Endothelial cell of umbilical vein (primary cell): ENCODE data around the gene TESK1.

Experiments
- EZH2 ChIP-seq: IDR thresholded peaks from 2 replicates; pipeline ENCODE4 v1.6.1; 2012; ENCODE audit warnings: borderline replicate concordance, low read depth, mild to moderate bottlenecking, moderate library complexity, low read length, inconsistent platforms; ENCODE audit not compliant: severe bottlenecking
- GATA2 ChIP-seq: IDR thresholded peaks from 2 replicates; pipeline ENCODE4 v1.7.0; 2011; ENCODE audit warnings: low read depth, mild to moderate bottlenecking, moderate library complexity, mixed read lengths, low read length; ENCODE audit not compliant: insufficient read length, insufficient read depth
- MYC ChIP-seq: IDR thresholded peaks from one replicate; pipeline ENCODE4 v1.6.1; 2011; ENCODE audit warnings: mild to moderate bottlenecking, low read depth, low read length
- POLR2A ChIP-seq: IDR thresholded peaks from 2 replicates; pipeline ENCODE4 v1.6.1; 2012; ENCODE audit warnings: low read depth, mild to moderate bottlenecking, control low read depth, low read length
- POLR2AphosphoS5 ChIP-seq: IDR thresholded peaks from 2 replicates; pipeline ENCODE4 v1.6.1; 2012; ENCODE audit warnings: low read depth, mild to moderate bottlenecking, control low read depth, low read length, moderate library complexity; ENCODE audit not compliant: insufficient read depth
- TF ChIP-seq, protein P1 (sequence below), 2 donors: IDR thresholded peaks; 1 replicate in 1 of 2; 2 replicates in 1 of 2; pipeline ENCODE4 v1.5.1; 2011; ENCODE audit warnings: low read length in 2 of 2, mild to moderate bottlenecking in 2 of 2, moderate library complexity in 2 of 2, control low read depth in 1 of 2, inconsistent platforms in 1 of 2, low read depth in 1 of 2; ENCODE audit not compliant: insufficient read depth in 1 of 2; ENCODE audit errors: extremely low read depth in 1 of 2
- TF ChIP-seq, protein P2 (sequence below): IDR thresholded peaks from 2 replicates; pipeline ENCODE4 v1.6.1; 2011; ENCODE audit not compliant: insufficient read depth, insufficient read length

DNA sequence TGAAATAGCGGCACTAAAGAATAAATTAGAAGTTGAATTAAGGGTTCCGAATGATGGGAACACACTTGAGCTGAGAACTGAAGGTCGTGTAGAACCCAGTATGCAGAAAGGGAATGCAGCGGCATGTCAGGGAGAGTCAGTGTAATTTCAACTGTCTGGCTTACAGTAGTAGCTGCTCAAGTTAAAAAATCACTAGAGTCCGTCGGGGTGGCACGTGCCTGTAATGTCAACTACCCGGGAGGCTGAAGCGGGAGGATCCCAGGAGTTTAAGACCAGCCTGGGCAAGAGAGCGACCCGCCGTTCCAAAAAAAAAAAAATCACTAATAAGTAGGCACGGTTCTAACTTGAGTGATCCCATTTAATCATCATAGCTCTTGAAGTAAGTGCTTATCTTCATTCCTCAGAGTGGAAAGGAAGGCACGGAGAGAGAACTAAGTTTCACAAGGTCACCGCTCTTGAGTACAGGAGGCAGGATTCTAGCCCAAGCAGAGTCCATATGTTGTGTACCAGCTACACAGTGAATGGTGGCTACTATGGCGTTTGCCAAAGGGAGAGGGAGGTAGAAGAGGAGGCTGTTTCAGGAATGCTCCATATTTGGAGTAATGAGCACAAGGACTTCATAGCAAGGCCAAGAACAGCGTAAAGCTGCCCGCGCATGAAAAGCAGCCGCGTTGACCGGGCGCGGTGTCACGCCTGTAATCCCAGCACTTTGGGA lies 51.9 kb downstream of the TESK1 start:
- TF ChIP-seq POLR2AphosphoS5 (no peak), EZH2 (no peak), POLR2A (no peak), MYC (no peak), GATA2 (no peak)
- TF ChIP-seq, protein P1, sequence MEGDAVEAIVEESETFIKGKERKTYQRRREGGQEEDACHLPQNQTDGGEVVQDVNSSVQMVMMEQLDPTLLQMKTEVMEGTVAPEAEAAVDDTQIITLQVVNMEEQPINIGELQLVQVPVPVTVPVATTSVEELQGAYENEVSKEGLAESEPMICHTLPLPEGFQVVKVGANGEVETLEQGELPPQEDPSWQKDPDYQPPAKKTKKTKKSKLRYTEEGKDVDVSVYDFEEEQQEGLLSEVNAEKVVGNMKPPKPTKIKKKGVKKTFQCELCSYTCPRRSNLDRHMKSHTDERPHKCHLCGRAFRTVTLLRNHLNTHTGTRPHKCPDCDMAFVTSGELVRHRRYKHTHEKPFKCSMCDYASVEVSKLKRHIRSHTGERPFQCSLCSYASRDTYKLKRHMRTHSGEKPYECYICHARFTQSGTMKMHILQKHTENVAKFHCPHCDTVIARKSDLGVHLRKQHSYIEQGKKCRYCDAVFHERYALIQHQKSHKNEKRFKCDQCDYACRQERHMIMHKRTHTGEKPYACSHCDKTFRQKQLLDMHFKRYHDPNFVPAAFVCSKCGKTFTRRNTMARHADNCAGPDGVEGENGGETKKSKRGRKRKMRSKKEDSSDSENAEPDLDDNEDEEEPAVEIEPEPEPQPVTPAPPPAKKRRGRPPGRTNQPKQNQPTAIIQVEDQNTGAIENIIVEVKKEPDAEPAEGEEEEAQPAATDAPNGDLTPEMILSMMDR (IDR thresholded peaks at IDR 0.05; ENCODE audit: extremely low read depth in 1 of 2, insufficient read depth in 1 of 2, low read depth in 1 of 2, low read length in 2 of 2): no peak
- TF ChIP-seq, protein P2, sequence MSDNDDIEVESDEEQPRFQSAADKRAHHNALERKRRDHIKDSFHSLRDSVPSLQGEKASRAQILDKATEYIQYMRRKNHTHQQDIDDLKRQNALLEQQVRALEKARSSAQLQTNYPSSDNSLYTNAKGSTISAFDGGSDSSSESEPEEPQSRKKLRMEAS: no peak
